ENCODE measurements around the gene USP35.
"Not testable (repeated sequence)": the region's sequence is repeated elsewhere in the genome, so short reads cannot be mapped to it uniquely, and the experiment has no call there.

The USP35 gene

GRCh38 chr11:78233046-78233445 lies 44.3 kb downstream of the USP35 start:
- not testable (repeated sequence) for DNase-seq

- no peak for DNase-seq
Measured at GRCh38 chr11:78234006-78234405, 45.3 kb downstream of the USP35 start.

- DNase-seq, result no peak
Measured at GRCh38 chr11:78237293-78238046, 48.8 kb downstream of the USP35 start.

GRCh38 chr11:78239781-78240180 lies 51.1 kb downstream of the USP35 start:
- DNase-seq, result no peak

GRCh38 chr11:78241475-78241874 lies 52.8 kb downstream of the USP35 start:
- DNase-seq, result no peak

- no peak for DNase-seq
Measured at GRCh38 chr11:78244080-78244479, 55.4 kb downstream of the USP35 start.

GRCh38 chr11:78244546-78245255 lies 56.0 kb downstream of the USP35 start:
- no peak for DNase-seq

- DNase-seq, result no peak
Measured at GRCh38 chr11:78248191-78248590, 59.5 kb downstream of the USP35 start.

- DNase-seq, result no peak
Measured at GRCh38 chr11:78248903-78249302, 60.2 kb downstream of the USP35 start.

GRCh38 chr11:78250099-78250498 lies 61.4 kb downstream of the USP35 start:
- DNase-seq, result no peak

- DNase-seq, result no peak
Measured at GRCh38 chr11:78251083-78251775, 62.5 kb downstream of the USP35 start.

- no peak for DNase-seq
Measured at GRCh38 chr11:78253797-78254196, 65.1 kb downstream of the USP35 start.

GRCh38 chr11:78254268-78254667 lies 65.5 kb downstream of the USP35 start:
- DNase-seq, result no peak

- DNase-seq, result no peak
Measured at GRCh38 chr11:78255919-78256318, 67.2 kb downstream of the USP35 start.

- peak in 10 of 51 donors; percentile 9 to 42 (median 14) for DNase-seq
Measured at GRCh38 chr11:78256962-78257361, 68.2 kb downstream of the USP35 start.

- DNase-seq, result no peak
Measured at GRCh38 chr11:78257654-78258053, 68.9 kb downstream of the USP35 start.

- DNase-seq, result no peak
Measured at GRCh38 chr11:78259777-78260487, 71.2 kb downstream of the USP35 start.

- DNase-seq, result no peak
Measured at GRCh38 chr11:78261367-78261766, 72.6 kb downstream of the USP35 start.

- DNase-seq, result no peak
Measured at GRCh38 chr11:78261828-78262227, 73.1 kb downstream of the USP35 start.

- no peak for DNase-seq
Measured at GRCh38 chr11:78262238-78262637, 73.5 kb downstream of the USP35 start.

GRCh38 chr11:78262691-78263090 lies 74.0 kb downstream of the USP35 start:
- no peak for DNase-seq

Measured in hypothalamus (tissue), 51 donors.